SKM-1 treated with dmso at 0.1 percent for 144 hours (cell line): ENCODE results near the gene CCDC70.
"Not testable (repeated sequence)": the region's sequence is repeated elsewhere in the genome, so short reads cannot be mapped to it uniquely, and the experiment has no call there.

Experiments used
- DNase-seq: peaks from one replicate; lab custom pipeline; 2025; ENCODE audit not compliant: unreplicated experiment; lab: John Stamatoyannopoulos, UW

Gene CCDC70

GRCh38 chr13:51905787-51906186 lies 44.0 kb downstream of the CCDC70 start:
- no peak for DNase-seq

- no peak for DNase-seq
Observed at GRCh38 chr13:51906581-51906980, 44.8 kb downstream of the CCDC70 start.

- peak; percentile 39 for DNase-seq
Observed at GRCh38 chr13:51907040-51907732, 45.4 kb downstream of the CCDC70 start.

- DNase-seq, result not testable (repeated sequence)
Observed at GRCh38 chr13:51909265-51909664, 47.5 kb downstream of the CCDC70 start.

- no peak for DNase-seq
Observed at GRCh38 chr13:51910508-51910907, 48.7 kb downstream of the CCDC70 start.

- no peak for DNase-seq
Observed at GRCh38 chr13:51912091-51912490, 50.3 kb downstream of the CCDC70 start.

GRCh38 chr13:51912511-51913225 lies 50.9 kb downstream of the CCDC70 start:
- peak; percentile 21 for DNase-seq

- no peak for DNase-seq
Observed at GRCh38 chr13:51913421-51914136, 51.8 kb downstream of the CCDC70 start.

GRCh38 chr13:51914137-51914493 lies 52.3 kb downstream of the CCDC70 start:
- no peak for DNase-seq
